ENCODE data around the gene COPB2. TPM values are rescaled to one million over a fixed set of nuclear protein-coding genes. Genes with fewer than 3 reads are reported as not detected.

Gene COPB2
- total and polyA plus RNA-seq, 10 of the 15 experiments (the other 5 are each of a cell fraction or from before 2014, with no cell fraction given): 51.3 to 143 (median 116) TPM

DNA sequence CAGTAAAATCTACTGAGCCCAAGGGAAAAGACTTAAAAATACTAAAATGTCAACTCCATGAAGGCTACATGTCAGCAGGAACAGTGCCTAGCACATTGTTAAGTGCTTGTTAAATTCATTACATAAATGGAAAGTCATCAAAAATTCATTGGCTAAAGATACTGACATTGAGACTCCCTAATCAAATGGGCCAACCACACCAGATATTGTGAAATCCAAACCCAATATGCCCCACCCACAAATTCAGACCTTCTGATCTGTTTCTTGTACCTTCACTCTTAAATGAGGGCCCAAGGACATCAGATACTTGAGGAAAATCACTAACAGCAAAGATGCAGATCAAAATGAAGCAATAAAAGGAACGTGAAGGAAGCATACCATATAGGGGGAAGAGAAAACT, 24.9 kb downstream of the COPB2 start (continued):
- TF ChIP-seq, protein P1, sequence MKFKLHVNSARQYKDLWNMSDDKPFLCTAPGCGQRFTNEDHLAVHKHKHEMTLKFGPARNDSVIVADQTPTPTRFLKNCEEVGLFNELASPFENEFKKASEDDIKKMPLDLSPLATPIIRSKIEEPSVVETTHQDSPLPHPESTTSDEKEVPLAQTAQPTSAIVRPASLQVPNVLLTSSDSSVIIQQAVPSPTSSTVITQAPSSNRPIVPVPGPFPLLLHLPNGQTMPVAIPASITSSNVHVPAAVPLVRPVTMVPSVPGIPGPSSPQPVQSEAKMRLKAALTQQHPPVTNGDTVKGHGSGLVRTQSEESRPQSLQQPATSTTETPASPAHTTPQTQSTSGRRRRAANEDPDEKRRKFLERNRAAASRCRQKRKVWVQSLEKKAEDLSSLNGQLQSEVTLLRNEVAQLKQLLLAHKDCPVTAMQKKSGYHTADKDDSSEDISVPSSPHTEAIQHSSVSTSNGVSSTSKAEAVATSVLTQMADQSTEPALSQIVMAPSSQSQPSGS (IDR thresholded peaks at IDR 0.05; ENCODE audit: low read length): no peak
- TF ChIP-seq RAD51 (IDR thresholded peaks at IDR 0.05): no peak

DNA sequence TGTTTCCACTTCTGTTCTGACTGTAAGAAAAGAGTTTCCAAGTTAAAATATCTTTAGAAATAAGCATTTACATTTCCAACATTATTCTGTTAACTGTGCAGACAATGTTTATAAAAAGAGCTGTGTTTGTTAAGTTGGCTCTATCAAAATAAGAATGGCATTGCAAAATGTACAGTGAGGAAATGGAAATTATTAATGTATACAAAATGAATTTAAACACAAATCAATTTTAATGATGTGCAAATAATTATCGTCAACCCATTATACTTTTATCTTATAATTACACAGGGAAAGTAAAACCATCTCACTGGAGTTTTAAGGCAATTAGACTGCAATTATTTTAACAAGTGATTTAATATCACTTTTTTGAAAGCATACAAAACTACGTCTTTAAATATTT, 28.2 kb downstream of the COPB2 start:
- ChIA-PET RAD21 (ENCODE audit: unreplicated experiment) (no interaction called here), SMC1A (ENCODE audit: uncharacterized antibody, unreplicated experiment) (interaction anchor here (1.2 to 1.7 kb wide), 2 partner anchors 9 to 16 kb away, joined by 3 to 4 read pairs; no protein-coding TSS in a partner anchor), POLR2A (interaction anchor here (0.6 to 1.2 kb wide), 2 partner anchors 16 to 30 kb away, joined by 4 to 5 read pairs; no protein-coding TSS in a partner anchor), CTCF (interaction anchor here (0.9 kb wide), 1 partner anchor 19 kb away, joined by 3 read pairs; no protein-coding TSS in a partner anchor)
- ATAC-seq (no peak), FAIRE-seq (no peak), DNase-seq (ENCODE audit: low read depth, low spot score) (no peak)
- Histone ChIP-seq H3K79me2 (ENCODE audit: control insufficient read depth, insufficient read depth, low read length) (no peaks in the 10 kb centered on the region), H4K20me1 (ENCODE audit: control insufficient read depth, insufficient read depth) (no peaks in the 10 kb centered on the region; the same call in 1 of the 2 replicates), H2AFZ (ENCODE audit: control insufficient read depth, low read depth, low read length) (no peak overlapping the region), H3K9me3 (replicated peaks; ENCODE audit: control insufficient read depth, insufficient read depth, low read length) (no peaks in the 10 kb centered on the region), H3K9ac (ENCODE audit: control insufficient read depth, insufficient read depth, low read length) (no peak overlapping the region), H3K4me2 (ENCODE audit: control insufficient read depth, insufficient read depth) (no peak overlapping the region), H3K4me3 (no peak overlapping the region), H3K4me1 (ENCODE audit: control insufficient read depth, insufficient read depth, low read length) (peaks cover 12% of the 10 kb centered on the region), H3K27ac (ENCODE audit: control insufficient read depth, insufficient read depth) (no peak overlapping the region), H3K36me3 (ENCODE audit: control insufficient read depth in 2 of 2, insufficient read depth in 2 of 2, low read length in 1 of 2) (peaks cover 6 to 46% of the 10 kb centered on the region in 2 experiments), H3K27me3 (replicated peaks in 1 of 2; ENCODE audit: control insufficient read depth in 2 of 2, insufficient read depth in 2 of 2, low read length in 1 of 2) (no peaks in the 10 kb centered on the region)
- WGBS (ENCODE audit: insufficient coverage, insufficient replicate concordance, low lambda C conversion rate, missing lambda C conversion rate): 100% methylated on average over 2 of the region's 2 CpGs
- BruUV-seq (replicated peaks): no TSS peak
- intact Hi-C loops (cut with micrococcal nuclease; ENCODE audit: unreplicated experiment) (no loop called here), in situ Hi-C loops (cut with MboI) (no loop called here)
- no peak for TF ChIP-seq HCFC1 (IDR thresholded peaks at IDR 0.05; ENCODE audit: low read length)
- TF ChIP-seq POU2F2 (IDR thresholded peaks at IDR 0.05; ENCODE audit: borderline replicate concordance, low read depth, low read length): no peak
- no peak for TF ChIP-seq RAD51 (IDR thresholded peaks at IDR 0.05)
- no peak for TF ChIP-seq RBBP5 (conservative IDR thresholded peaks at IDR 0.05)
- no peak for TF ChIP-seq CBX5 (IDR thresholded peaks at IDR 0.05; ENCODE audit: low read depth)
- TF ChIP-seq RUNX3 (IDR thresholded peaks at IDR 0.05; ENCODE audit: low read length): no peak
- no peak for TF ChIP-seq STAT1 (conservative IDR thresholded peaks at IDR 0.05)
- TF ChIP-seq, protein P2, sequence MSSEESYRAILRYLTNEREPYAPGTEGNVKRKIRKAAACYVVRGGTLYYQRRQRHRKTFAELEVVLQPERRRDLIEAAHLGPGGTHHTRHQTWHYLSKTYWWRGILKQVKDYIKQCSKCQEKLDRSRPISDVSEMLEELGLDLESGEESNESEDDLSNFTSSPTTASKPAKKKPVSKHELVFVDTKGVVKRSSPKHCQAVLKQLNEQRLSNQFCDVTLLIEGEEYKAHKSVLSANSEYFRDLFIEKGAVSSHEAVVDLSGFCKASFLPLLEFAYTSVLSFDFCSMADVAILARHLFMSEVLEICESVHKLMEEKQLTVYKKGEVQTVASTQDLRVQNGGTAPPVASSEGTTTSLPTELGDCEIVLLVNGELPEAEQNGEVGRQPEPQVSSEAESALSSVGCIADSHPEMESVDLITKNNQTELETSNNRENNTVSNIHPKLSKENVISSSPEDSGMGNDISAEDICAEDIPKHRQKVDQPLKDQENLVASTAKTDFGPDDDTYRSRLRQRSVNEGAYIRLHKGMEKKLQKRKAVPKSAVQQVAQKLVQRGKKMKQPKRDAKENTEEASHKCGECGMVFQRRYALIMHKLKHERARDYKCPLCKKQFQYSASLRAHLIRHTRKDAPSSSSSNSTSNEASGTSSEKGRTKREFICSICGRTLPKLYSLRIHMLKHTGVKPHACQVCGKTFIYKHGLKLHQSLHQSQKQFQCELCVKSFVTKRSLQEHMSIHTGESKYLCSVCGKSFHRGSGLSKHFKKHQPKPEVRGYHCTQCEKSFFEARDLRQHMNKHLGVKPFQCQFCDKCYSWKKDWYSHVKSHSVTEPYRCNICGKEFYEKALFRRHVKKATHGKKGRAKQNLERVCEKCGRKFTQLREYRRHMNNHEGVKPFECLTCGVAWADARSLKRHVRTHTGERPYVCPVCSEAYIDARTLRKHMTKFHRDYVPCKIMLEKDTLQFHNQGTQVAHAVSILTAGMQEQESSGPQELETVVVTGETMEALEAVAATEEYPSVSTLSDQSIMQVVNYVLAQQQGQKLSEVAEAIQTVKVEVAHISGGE (CRISPR knock-in tag; IDR thresholded peaks at IDR 0.05): no peak
- no peak for TF ChIP-seq ZNF622 (IDR thresholded peaks at IDR 0.05)
- TF ChIP-seq SMAD5 (IDR thresholded peaks at IDR 0.05; ENCODE audit: low read depth): no peak
- TF ChIP-seq, protein P3, sequence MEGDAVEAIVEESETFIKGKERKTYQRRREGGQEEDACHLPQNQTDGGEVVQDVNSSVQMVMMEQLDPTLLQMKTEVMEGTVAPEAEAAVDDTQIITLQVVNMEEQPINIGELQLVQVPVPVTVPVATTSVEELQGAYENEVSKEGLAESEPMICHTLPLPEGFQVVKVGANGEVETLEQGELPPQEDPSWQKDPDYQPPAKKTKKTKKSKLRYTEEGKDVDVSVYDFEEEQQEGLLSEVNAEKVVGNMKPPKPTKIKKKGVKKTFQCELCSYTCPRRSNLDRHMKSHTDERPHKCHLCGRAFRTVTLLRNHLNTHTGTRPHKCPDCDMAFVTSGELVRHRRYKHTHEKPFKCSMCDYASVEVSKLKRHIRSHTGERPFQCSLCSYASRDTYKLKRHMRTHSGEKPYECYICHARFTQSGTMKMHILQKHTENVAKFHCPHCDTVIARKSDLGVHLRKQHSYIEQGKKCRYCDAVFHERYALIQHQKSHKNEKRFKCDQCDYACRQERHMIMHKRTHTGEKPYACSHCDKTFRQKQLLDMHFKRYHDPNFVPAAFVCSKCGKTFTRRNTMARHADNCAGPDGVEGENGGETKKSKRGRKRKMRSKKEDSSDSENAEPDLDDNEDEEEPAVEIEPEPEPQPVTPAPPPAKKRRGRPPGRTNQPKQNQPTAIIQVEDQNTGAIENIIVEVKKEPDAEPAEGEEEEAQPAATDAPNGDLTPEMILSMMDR (IDR thresholded peaks at IDR 0.05 in 2 of 3, conservative IDR thresholded peaks at IDR 0.05 in 1 of 3; ENCODE audit: control insufficient read depth in 2 of 3, extremely low read depth in 1 of 3, insufficient read depth in 1 of 3, low read depth in 3 of 3, low read length in 3 of 3): no peak
- TF ChIP-seq MYB (IDR thresholded peaks at IDR 0.05; ENCODE audit: borderline replicate concordance, low read depth, low read length): no peak
- TF ChIP-seq IRF4 (IDR thresholded peaks at IDR 0.05; ENCODE audit: low read depth, low read length): no peak
- TF ChIP-seq, protein P4, sequence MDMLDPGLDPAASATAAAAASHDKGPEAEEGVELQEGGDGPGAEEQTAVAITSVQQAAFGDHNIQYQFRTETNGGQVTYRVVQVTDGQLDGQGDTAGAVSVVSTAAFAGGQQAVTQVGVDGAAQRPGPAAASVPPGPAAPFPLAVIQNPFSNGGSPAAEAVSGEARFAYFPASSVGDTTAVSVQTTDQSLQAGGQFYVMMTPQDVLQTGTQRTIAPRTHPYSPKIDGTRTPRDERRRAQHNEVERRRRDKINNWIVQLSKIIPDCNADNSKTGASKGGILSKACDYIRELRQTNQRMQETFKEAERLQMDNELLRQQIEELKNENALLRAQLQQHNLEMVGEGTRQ (IDR thresholded peaks at IDR 0.05; ENCODE audit: borderline replicate concordance, low read depth, low read length): no peak
- TF ChIP-seq MTA3 (IDR thresholded peaks at IDR 0.05; ENCODE audit: borderline replicate concordance, low read length): no peak
- TF ChIP-seq IKZF2 (IDR thresholded peaks at IDR 0.05): no peak
